GM19463 (cell line): Measurements from ENCODE around the gene ARMC2.

Experiments
- ATAC-seq: cut with Tn5 transposase; IDR thresholded peaks from one replicate; pipeline ENCODE4 v1.9.1; 2021; ENCODE audit warnings: mild to moderate bottlenecking, moderate library complexity; ENCODE audit not compliant: unreplicated experiment

Gene ARMC2

DNA sequence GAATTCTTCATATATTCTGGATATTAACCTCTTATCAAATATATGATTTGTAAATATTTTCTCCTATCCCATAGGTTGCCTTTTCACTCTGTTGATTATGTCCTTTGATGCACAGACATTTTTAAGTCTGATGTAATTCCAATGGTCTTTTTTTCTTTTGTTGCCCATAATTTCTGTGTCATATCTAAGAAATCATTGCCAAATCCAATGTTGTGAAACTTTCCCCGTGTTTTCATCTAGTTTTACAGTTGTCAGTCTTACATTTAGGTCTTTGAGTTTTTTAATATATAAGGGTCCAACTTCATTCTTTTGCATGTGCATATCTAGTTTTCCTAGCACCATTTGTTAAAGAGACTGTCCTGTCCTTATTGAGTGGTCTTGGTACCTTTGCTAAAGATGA is 134.9 kb downstream of the ARMC2 start:
- ATAC-seq, result no peak

DNA sequence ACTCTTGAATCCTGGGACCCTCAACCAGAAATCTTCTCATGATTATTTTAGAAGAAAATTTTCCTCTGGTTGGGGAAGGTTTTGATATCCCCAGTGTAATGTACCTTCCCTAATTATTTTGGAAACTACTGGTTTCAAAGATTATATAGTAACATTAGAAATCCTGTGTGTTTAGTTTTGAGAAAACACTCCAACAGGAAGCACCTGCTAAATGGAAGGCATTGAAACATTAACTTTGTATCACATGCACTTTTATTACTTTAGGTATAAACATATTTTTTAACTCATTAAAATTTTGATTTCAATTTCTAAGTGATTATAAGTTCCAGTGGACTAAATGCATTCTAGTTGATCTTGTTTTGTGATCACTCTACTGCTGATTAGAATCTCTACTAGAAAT is 137.1 kb downstream of the ARMC2 start:
- ATAC-seq, result no peak

DNA sequence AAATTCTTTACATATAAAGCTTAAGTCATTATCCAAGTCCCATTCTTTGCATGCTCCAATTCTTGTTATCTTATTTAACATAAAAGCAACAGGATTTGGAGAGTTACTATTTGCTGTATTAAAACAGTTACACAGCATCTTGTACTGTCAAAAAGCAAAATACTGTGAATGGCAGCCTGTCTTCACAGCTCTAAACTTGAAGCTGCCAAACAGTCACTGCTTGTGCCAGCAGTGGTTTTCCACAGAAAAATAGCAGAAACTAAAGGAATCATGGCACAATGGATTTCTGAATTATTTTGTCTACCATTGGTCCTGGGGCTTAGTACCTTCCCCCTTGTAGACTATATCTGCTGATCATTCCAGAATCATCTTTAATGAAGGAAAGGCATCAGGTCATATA is 138.9 kb downstream of the ARMC2 start:
- no peak for ATAC-seq

DNA sequence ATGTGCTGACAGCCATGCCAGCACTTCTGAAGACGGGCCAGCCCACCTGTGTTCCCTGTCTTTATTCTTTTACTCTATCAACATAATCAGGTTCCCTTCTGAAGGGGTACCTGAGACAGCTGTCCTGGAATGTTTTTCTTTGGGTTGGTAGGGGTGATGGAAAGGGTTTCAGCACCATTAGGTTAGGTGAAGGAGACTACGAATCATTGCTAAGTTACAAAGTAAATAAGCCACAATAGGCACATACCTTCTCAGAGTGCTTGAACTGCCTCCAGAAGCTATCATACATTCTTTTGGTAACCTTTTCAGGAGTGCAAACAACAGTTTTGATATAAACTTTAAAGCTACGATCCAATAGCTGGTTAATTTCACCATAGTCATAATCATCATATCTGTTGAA is 140.1 kb downstream of the ARMC2 start:
- ATAC-seq, result no peak

DNA sequence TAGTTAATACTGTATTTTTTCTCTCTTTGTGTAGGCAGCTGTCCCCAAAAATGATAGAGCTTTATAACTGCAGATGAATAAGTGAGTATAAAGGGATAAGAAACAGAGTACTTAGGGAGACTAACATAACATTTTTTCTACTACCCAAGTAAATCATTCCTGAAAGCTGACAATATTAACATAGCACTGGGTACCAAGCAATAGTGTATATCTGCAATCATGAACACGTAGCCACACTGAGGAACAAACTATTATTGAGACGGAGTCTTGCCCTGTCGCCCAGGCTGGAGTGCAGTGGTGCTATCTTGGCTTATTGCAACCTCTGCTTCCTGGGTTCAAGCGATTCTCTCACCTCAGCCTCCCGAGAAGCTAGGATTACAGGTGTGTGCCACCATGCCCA is 140.5 kb downstream of the ARMC2 start:
- no peak for ATAC-seq

DNA sequence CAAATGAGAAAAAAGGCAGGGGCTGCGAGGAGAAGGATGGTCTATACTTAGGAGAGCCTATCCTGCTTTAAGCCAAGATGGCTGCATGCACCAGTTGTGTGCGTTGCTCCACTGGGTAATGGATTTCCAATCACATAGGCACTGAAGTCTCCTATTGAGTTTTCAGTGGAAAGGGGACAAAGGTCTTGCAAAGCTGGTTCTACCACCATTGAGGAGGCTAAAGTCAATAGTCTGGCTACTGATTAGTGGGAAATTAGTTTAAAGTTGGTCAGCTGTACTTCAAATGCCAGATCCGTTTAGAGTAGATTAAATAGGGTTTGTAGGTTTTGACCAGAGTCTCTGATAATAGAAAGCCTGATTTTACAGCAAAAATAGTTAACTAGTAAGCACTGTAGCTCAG is 141.5 kb downstream of the ARMC2 start:
- ATAC-seq, result no peak

DNA sequence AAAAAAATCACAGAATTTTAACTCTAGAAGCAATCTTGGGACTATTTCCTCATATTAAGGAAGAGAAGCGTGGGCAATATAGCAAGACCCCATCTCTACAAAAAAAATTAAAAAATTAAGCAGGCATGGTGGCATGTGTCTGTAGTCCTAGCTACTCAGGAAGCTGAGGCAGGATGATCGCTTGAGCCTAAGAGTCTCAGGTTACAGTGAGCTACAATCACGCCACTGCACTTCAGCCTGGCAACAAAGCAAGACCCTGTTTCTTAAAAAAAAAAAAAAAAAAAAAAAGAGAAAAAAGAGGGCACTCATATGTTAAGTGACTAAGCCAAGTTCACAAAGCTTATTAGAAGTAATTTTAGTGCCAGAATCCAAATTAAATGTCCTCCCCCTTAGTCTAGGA is 145.7 kb downstream of the ARMC2 start:
- no peak for ATAC-seq

DNA sequence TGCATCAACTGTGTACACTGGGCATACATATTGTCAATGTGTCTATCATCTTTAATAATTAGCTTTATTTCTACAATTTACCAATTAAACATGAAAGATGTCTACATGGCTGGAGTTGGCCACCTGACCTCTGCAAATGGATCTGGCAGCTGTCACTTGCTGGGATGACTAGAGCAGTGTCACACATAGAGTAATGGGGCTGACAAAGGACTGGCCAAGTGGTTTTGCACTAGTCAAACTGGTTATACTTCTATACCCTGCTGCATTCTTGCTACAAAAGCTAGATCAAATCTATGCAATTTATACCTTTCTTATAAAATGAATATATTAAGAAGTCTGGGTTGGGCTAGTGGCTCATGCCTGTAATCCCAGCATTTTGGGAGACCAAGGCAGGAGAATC is 147.1 kb downstream of the ARMC2 start:
- ATAC-seq, result no peak

DNA sequence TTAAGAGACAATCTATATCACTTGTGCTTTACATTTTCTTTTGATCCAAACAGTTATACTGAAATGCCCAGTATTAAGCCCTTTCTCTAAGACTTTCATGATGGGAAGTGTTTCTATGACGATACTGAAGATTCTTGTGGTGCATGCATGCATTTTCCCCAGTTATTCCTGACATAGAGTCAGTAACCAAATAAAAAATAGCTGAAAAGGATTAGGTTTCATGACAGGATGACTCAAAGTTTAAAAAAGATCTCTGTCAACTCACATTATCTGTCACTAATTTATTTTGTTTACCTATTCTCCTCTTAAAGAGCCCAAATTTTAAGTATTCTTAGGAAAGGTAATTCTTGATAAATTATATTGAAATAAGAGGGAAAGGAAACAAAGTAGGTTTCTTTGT is 148.0 kb downstream of the ARMC2 start:
- ATAC-seq, result no peak

DNA sequence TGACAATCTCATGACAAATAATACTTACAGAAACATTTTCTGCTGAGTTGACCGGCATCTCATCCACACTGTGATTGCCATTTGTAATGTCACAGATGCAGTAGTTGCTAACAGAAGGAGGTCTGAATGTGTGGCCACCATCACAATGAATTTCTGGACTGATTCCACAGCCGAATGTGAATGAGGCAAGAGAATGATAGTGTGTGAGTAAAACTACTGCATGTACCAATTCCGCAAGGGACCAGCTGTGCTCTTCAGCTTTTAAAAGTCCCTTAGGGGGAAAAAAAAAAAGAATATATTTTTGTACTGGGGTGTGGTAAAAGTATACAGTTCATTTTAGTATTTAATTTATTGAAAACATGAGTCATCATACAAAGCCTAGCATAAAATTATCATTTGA is 150.3 kb downstream of the ARMC2 start:
- no peak for ATAC-seq

DNA sequence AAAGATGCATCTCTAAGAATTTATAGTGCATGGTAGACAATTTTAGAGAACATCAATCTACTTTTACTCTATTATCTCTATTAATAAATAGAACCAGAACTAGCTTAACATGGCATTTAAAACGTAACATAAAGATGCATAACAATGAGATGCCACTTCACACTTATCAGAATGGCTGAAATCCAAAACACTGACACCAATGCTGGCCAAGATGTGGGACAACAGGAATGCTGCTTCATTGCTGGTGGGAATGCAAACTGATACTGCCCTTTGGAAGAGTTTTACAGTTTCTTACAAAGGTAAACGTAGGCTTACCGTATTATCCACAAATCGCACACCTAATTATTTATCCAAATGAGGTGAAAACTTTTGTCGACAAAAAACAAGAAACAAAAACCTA is 151.2 kb downstream of the ARMC2 start:
- ATAC-seq, result no peak

DNA sequence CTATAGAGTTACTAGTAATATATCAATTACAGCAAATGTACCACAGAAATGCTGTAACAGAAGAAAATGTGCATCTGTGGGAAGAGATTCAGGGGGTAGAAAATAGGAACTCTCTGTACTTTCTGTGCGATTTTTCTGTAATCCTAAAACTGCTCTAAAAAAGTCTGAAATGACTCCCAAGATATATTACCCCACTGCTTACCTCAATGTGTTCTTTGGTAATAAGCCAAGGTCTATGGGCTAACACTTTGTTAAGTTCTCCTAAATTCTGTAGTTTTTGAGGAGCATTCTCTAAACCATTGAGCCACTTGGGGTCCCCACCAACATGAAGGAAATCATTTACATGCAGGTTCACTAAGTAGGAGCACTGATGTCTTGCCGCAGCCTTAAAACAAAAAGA is 152.1 kb downstream of the ARMC2 start:
- no peak for ATAC-seq

DNA sequence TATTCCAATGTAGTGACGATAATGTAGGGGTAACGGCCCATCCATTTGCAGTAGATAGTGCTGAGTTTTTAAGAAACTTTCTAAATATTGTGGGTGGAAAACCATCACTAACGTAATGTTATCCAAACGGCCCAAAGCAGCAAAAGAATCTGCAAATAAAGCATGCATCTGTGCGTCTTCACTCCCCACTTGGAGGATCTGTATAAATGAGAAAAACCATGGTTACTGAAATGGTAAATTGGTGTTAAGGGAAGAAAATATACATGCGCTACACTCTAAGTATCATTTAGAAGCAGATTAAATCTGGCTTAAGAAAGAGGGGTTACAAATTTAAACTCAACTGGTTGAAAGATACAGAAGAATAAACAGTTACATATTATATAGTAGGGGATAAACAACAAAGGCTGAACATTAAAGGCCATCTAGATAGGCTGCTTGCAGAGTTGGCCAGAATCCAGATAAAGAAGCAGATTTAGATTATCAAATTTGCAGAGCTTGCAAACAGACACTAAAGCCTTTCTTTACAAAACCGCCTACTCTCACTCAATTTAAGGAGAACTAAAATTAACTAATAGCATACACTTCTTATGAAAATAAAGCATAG is 153.2 kb downstream of the ARMC2 start:
- ATAC-seq, result no peak

DNA sequence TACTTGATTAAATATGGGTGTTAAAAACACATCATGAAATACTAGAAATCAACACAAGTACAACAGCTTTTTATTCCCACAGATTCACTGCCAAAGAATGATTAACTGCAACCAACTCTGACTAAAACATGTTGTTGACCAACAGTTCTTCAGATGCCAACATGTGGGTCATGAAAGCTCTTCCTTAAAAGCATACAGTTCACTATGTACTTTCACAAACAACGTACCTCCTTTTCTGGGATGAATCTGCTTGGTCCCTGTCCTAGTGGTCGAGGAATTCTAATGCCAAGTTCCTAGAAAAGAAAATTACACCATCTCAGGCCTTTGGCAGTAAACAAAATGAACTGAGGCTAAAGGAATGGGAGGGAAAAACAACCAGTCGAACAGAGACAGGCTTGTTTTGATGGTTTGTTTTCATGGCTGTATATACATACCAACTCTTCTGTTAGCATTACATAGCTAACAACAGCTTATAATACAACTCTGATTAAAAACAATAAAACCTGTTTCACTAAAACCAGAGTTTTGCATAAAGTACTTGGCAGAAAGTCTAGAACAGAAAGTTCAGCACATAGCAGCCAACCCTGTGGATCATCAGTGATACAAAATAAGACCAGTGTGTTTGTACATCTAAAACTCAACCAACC is 154.0 kb downstream of the ARMC2 start:
- no peak for ATAC-seq

DNA sequence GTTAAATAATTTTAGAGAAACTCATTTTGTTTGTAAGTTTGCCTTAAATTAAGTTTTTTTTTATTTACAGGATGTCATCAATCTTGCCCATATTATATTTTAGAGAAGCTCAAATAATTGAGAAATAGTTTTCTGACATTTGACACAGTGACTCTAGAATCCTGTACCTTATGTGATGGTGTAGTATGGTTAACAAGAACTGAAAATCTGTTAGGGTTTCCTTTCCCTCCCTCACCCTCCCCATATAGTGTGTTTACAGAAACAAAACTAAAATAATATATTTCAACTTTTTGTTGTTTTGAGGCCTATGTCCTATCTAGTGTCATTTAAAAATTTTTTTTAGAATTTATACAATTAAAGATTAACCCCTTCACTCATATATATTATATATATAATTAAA is 154.7 kb downstream of the ARMC2 start:
- ATAC-seq, result no peak

DNA sequence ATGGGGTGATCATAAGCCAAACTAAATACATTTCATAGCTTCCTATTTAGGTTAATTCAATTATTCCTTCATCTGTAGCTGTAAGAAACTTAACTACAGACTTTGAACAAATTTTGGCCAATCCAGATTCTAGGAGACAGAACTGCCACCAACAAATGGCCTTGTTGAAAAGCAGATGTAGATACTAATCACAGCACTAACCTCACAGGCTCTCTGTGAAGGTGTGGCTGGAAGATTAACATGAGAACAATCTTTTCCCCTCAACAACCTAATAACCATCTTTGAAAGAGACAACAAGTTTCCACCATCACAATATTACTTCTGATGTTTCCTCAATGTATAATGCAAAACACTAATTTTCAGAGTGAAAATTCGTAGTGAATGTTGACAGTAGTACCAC is 158.6 kb downstream of the ARMC2 start:
- no peak for ATAC-seq

DNA sequence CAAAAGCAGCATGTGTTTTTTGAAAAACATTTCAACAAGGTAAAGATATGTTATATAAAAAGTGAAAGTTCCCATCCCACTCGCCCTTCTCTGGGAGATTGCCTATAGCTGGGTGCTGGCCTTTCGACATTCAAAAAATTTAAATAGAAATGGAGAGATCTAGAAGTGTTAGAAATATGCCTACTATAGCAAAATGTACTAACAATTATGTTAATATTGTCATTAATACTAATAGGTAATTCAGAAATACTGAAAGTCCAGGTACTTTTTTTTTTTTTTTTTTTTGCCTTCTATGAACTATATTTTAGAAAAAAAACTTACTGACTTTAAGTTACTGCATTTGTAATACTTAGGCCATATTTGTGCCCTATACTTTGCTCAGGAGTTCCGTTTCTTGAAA is 159.3 kb downstream of the ARMC2 start:
- ATAC-seq, result no peak

DNA sequence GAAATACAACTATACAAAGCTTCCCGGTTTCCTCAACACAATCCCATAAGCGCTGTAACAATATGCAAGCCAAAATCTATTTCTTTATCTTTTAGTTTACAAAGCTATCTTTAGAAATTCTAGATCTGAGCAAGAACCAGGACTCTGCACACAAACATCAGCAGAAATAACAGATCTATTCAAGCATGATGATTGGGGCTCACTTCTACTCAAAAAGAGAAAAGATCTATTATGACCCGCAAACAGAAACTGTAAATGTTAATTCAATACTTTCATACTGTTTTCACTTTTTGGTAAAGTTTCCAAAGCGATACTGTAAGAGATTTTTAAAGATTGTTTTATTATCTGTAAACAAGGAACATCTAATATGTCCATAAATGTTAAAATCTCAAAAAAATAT is 159.8 kb downstream of the ARMC2 start:
- peak; percentile 29 for ATAC-seq

DNA sequence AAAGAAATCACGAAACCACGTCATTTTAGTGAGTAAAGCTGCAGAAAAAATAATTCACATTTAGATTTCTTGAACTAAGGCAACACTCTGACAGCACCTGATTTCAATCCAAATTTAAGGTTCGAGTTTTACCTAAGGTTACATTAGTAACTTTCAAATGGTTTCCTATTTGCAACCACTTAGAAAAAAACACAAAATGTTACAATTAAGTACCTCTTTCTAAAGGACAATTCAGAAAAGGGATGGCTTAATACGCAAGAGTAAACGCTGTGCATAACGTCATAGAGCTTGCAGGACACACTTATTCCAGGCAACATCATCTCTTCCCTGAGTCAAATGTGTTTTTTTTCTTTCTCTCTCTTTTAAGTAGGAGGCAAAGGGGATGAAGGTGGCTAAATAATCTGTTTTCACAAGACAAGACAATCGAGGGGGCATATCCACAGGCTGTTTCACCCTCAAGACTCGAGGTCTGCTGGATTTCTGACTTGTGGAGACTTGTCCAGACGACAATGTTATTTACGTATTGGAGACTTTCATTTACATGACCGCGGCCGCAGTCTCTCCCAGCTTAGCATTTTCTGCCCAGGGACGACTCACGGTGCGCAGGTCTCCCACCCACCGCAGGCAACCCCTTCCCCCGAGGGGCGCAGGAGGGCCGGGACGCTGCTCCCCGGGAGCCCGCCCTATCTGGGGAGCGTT is 160.5 kb downstream of the ARMC2 start:
- ATAC-seq, result peak; percentile 18

DNA sequence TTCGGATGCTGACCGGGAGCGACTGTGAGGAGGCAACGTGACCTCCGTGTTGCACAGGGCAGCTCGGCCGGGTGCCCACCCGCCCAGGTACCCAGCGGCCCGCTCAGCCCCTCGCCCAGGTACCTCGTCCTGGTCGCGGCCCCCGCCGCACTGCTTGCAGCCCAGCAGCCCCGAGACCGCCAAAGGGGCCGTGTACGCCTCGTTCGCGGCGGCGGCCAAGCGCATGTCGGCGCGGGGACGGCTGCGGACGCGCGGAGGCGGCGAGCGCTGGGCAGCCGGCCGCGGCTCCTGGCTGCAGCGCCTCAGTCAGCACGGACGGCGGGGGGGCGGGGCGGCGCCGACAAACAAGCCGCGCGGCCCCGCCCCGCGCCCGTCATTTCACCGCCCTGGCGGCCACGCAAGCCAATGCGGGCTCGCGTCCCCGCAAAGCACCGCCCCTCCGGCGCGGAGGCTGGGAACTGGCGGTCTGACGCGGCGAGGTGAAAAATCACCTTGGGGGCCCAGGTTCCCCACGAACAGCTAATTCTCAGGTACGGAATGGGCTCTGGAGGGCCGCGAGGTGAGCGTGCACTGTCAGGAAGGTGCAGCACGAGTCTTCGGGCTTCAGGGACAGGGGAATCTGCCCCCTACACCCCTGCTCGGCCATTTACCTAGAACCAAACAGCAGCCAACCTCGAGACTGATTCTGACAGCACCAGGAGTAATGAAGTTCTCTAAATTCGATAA is 161.2 kb downstream of the ARMC2 start:
- peak; percentile 97 for ATAC-seq

DNA sequence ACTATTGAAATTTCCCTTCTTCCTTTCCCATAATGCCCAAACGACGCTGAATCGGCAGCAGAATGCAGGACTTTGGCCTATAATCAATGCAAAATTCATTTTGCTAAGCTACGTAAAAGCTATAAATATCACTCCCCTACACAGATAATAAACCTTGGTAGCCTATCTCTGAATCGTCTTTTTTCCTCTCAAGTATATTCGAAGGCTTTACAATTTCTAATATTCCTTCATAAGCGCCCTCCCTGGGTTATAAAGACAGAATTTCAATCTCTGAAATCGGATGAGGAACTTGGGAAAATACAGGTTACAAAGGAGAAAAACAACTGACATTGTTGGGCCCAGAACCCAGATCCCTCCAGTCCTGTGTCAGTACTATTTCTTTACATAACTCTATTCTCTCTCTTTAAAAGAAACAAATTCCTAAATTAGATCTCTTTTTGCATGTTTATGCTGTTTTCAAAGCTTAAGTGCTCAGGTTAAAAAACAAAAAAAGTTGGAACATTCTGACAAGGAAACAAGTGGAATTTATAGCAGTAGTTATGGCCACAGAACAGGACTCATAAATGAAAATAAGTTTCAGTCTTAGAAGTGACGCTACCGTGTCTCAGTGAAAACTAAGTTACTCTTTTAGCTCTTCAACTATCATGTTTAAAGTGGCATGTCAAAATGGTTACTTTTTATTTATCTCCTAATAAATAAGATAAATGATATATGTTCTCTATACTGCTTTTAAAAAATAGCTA is 161.9 kb downstream of the ARMC2 start:
- ATAC-seq, result no peak
